PC-9 (cell line): ENCODE results near the gene RPTOR. TPM values are rescaled to one million over a fixed set of nuclear protein-coding genes. Genes with fewer than 3 reads are reported as not detected.

ENCODE experiments used
- BruUV-seq: library from RNA; stranded (reverse); fragments of 400-500 nt; replicated peaks from 2 replicates; lab custom pipeline; 2021; lab: Mats Ljungman, UMichigan
- CTCF ChIA-PET: fragments of 300-600 bp; sonication (Branson Sonifier 250); formaldehyde crosslinking; loops from one replicate; lab custom pipeline; 2022; ENCODE audit warnings: antibody characterized with exemption; lab: Charles Lee
- POLR2A ChIA-PET: fragments of 300-600 bp; sonication (Branson Sonifier 250); formaldehyde crosslinking; loops from one replicate; lab custom pipeline; 2022; ENCODE audit warnings: antibody characterized with exemption; ENCODE audit not compliant: unreplicated experiment; lab: Charles Lee
- DNase-seq, 2 experiments: peaks; one replicate each; pipeline versions ENCODE4 v3.0.0 to v3.0.0-alpha.2; 2015 to 2022; ENCODE audit warnings: mixed read lengths in 1 of 2
- H2AFZ ChIP-seq: fragments of 200-600 bp; sonication (generic); 2 replicates; pipeline ENCODE4 v1.8.1; 2017; ENCODE audit warnings: antibody characterized with exemption
- H3F3A ChIP-seq: fragments of 200-600 bp; sonication (generic); 2 replicates; pipeline ENCODE4 v1.8.1; 2017; ENCODE audit warnings: antibody characterized with exemption, mild to moderate bottlenecking, low read depth; ENCODE audit not compliant: insufficient read depth
- H3K27ac ChIP-seq: fragments of 200-600 bp; sonication (generic); 2 replicates; pipeline ENCODE4 v1.6.1; 2016; ENCODE audit warnings: mixed run types
- H3K27me3 ChIP-seq: fragments of 200-600 bp; sonication (generic); 2 replicates; pipeline ENCODE4 v1.6.1; 2016; ENCODE audit warnings: low read depth, mixed run types; ENCODE audit not compliant: insufficient read depth
- H3K36me3 ChIP-seq: fragments of 200-600 bp; sonication (generic); 2 replicates; pipeline ENCODE4 v1.6.1; 2016; ENCODE audit warnings: low read depth, mixed run types
- H3K4me1 ChIP-seq: fragments of 200-600 bp; sonication (generic); replicated peaks from 2 replicates; pipeline ENCODE4 v1.6.1; 2016; ENCODE audit warnings: mixed run types; ENCODE audit not compliant: insufficient read depth
- H3K4me2 ChIP-seq: fragments of 200-600 bp; sonication (generic); 2 replicates; pipeline ENCODE4 v1.6.1; 2017; ENCODE audit warnings: mixed run types
- H3K4me3 ChIP-seq: fragments of 200-600 bp; sonication (generic); 2 replicates; pipeline ENCODE4 v1.6.1; 2016; ENCODE audit warnings: mixed run types
- H3K79me2 ChIP-seq: fragments of 200-600 bp; sonication (generic); 2 replicates; pipeline ENCODE4 v1.6.1; 2017; ENCODE audit warnings: low read depth, mixed run types
- H3K9me2 ChIP-seq: fragments of 200-600 bp; sonication (generic); 2 replicates; pipeline ENCODE4 v1.8.1; 2017; ENCODE audit warnings: mild to moderate bottlenecking; ENCODE audit not compliant: insufficient read depth
- H3K9me3 ChIP-seq: fragments of 200-600 bp; sonication (generic); 2 replicates; pipeline ENCODE4 v1.8.1; 2016; ENCODE audit warnings: low read depth; ENCODE audit not compliant: insufficient read depth
- H4K20me1 ChIP-seq: fragments of 200-600 bp; sonication (generic); 2 replicates; pipeline ENCODE4 v1.8.1; 2017; ENCODE audit not compliant: insufficient read depth
- CTCF ChIP-seq: fragments of 200-600 bp; sonication (generic); conservative IDR thresholded peaks from 2 replicates; pipeline ENCODE4 v1.6.1; 2017; ENCODE audit warnings: mixed run types, antibody characterized with exemption, mild to moderate bottlenecking, moderate library complexity
- EZH2 ChIP-seq: fragments of 200-600 bp; sonication (generic); IDR thresholded peaks from 2 replicates; pipeline ENCODE4 v1.8.0; 2017; ENCODE audit warnings: antibody characterized with exemption, low read depth
- intact Hi-C: fragments of 100-400 bp; cut with micrococcal nuclease; formaldehyde crosslinking; loops from one replicate; pipeline ENCODE4 v1.10.0; 2022; ENCODE audit not compliant: unreplicated experiment
- total RNA-seq: library from RNA; stranded (reverse); gene quantifications from 2 replicates; pipeline ENCODE4 v1.2.3, GENCODE V29; 2021

Gene RPTOR
- total RNA-seq, 1 experiment from 2014 or later = 50.8 TPM

- TF ChIP-seq CTCF = no peak
- no peak for TF ChIP-seq EZH2
- no peaks in the 10 kb centered on the region for H3K4me1 ChIP-seq
- H3K9me2 ChIP-seq = no peaks in the 10 kb centered on the region
- no peaks in the 10 kb centered on the region for H4K20me1 ChIP-seq
- no peak for DNase-seq
- H3K36me3 ChIP-seq = no peaks in the 10 kb centered on the region
- POLR2A ChIA-PET = no interaction called here
- intact Hi-C loops = no loop called here
- CTCF ChIA-PET = no interaction called here
- no peak overlapping the region for H2AFZ ChIP-seq
- H3F3A ChIP-seq = no peaks in the 10 kb centered on the region
- H3K9me3 ChIP-seq = no peaks in the 10 kb centered on the region
- BruUV-seq = no TSS peak
- no peaks in the 10 kb centered on the region for H3K27me3 ChIP-seq
- H3K4me2 ChIP-seq = no peak overlapping the region
- H3K4me3 ChIP-seq = no peak overlapping the region
- H3K27ac ChIP-seq = no peak overlapping the region
- no peaks in the 10 kb centered on the region for H3K79me2 ChIP-seq
These were observed 405.1 kb downstream of the RPTOR start for GRCh38 chr17:80949451-80950421.

GRCh38 chr17:80950466-80951120 lies 406.0 kb downstream of the RPTOR start:
- Histone ChIP-seq H2AFZ (no peak overlapping the region), H3K79me2 (no peaks in the 10 kb centered on the region), H3K9me2 (no peaks in the 10 kb centered on the region), H3K27ac (no peak overlapping the region), H3K4me2 (no peak overlapping the region), H3K4me1 (no peaks in the 10 kb centered on the region), H3K27me3 (no peaks in the 10 kb centered on the region), H3K36me3 (no peaks in the 10 kb centered on the region), H3F3A (no peaks in the 10 kb centered on the region), H4K20me1 (no peaks in the 10 kb centered on the region), H3K4me3 (no peak overlapping the region), H3K9me3 (no peaks in the 10 kb centered on the region)
- intact Hi-C loops = no loop called here
- ChIA-PET POLR2A (no interaction called here), CTCF (no interaction called here)
- no TSS peak for BruUV-seq
- TF ChIP-seq EZH2 (no peak), CTCF (no peak)
- DNase-seq = no peak

- H3K4me3 ChIP-seq = no peak overlapping the region
- H3K9me2 ChIP-seq = no peaks in the 10 kb centered on the region
- no peak overlapping the region for H2AFZ ChIP-seq
- no peaks in the 10 kb centered on the region for H3K9me3 ChIP-seq
- DNase-seq = no peak
- H3K27ac ChIP-seq = no peak overlapping the region
- CTCF ChIA-PET = no interaction called here
- TF ChIP-seq EZH2 (no peak), CTCF (no peak)
- no peak overlapping the region for H3K4me2 ChIP-seq
- no peaks in the 10 kb centered on the region for H4K20me1 ChIP-seq
- intact Hi-C loops = no loop called here
- no peaks in the 10 kb centered on the region for H3K36me3 ChIP-seq
- POLR2A ChIA-PET = no interaction called here
- H3K27me3 ChIP-seq = no peaks in the 10 kb centered on the region
- no peaks in the 10 kb centered on the region for H3K79me2 ChIP-seq
- no TSS peak for BruUV-seq
- no peaks in the 10 kb centered on the region for H3K4me1 ChIP-seq
- no peaks in the 10 kb centered on the region for H3F3A ChIP-seq
These were observed 406.8 kb downstream of the RPTOR start for GRCh38 chr17:80951121-80952090.
